Spleen (tissue), 11 donors: ENCODE results near the gene TBCD. TPM values are rescaled to one million over a fixed set of nuclear protein-coding genes. Genes with fewer than 3 reads are reported as not detected.
A peak's percentile ranks its signal among the peaks of the same experiment; 100 is the strongest.

Experiments
- DNase-seq: peaks from one replicate; pipeline ENCODE4 v3.0.0-alpha.2; 2020
- H3K27ac ChIP-seq, 8 donors: fragments of 200-600 bp; sonication (generic) in 7 of 8; 1 replicate in 4 of 8; 2 replicates in 4 of 8; pipeline versions ENCODE4 v1.5.0 to v1.8.0; 2016 to 2021; ENCODE audit warnings: inconsistent platforms in 4 of 8, mild to moderate bottlenecking in 4 of 8, moderate library complexity in 1 of 8
- H3K27me3 ChIP-seq, 7 donors: fragments of 200-600 bp; sonication (generic) in 6 of 7; replicated peaks in 1 of 7; 1 replicate in 4 of 7; 2 replicates in 3 of 7; pipeline versions ENCODE4 v1.5.0 to v1.8.0; 2016 to 2021; ENCODE audit warnings: inconsistent platforms in 3 of 7, mild to moderate bottlenecking in 1 of 7
- H3K36me3 ChIP-seq, 6 donors: fragments of 200-600 bp; sonication (generic) in 5 of 6; 1 replicate in 4 of 6; 2 replicates in 2 of 6; pipeline versions ENCODE4 v1.5.0 to v1.8.0; 2016 to 2021; ENCODE audit warnings: inconsistent platforms in 2 of 6
- H3K4me1 ChIP-seq, 6 donors: fragments of 200-600 bp; sonication (generic) in 5 of 6; 1 replicate in 3 of 6; 2 replicates in 3 of 6; pipeline versions ENCODE4 v1.5.0 to v1.8.0; 2016 to 2021; ENCODE audit warnings: inconsistent platforms in 3 of 6
- H3K4me3 ChIP-seq, 8 donors: fragments of 200-600 bp; sonication (generic) in 7 of 8; 1 replicate in 4 of 8; 2 replicates in 4 of 8; pipeline versions ENCODE4 v1.5.0 to v1.8.0; 2016 to 2021; ENCODE audit warnings: inconsistent platforms in 4 of 8, mild to moderate bottlenecking in 4 of 8, moderate library complexity in 2 of 8
- H3K9me3 ChIP-seq, 8 donors: fragments of 200-600 bp; sonication (generic) in 7 of 8; 1 replicate in 4 of 8; 2 replicates in 4 of 8; pipeline versions ENCODE4 v1.5.0 to v1.8.0; 2016 to 2021; ENCODE audit warnings: inconsistent platforms in 4 of 8
- POLR2A ChIP-seq, 3 donors: fragments of 450-650 bp; IDR thresholded peaks; one replicate each; pipeline ENCODE4 v1.5.1; 2017; ENCODE audit warnings: antibody characterized with exemption in 3 of 3, mild to moderate bottlenecking in 1 of 3
- POLR2AphosphoS5 ChIP-seq, 3 donors: sonication (generic); formaldehyde crosslinking; IDR thresholded peaks; one replicate each; pipeline ENCODE4 v1.5.1; 2017; ENCODE audit warnings: antibody characterized with exemption in 3 of 3
- WGBS, 5 donors: extraction: QIAGEN DNeasy Blood & Tissue Kit in 3 of 5; methylation state at CpG; one replicate each; pipeline versions ENCODE4 v1.1.5 to v1.1.7; 2013 to 2018; 5-methylcytosine and 5-hydroxymethylcytosine counted together
- intact Hi-C: fragments of 100-400 bp; cut with DNase I; formaldehyde crosslinking; loops from one replicate; pipeline ENCODE4 v1.15.0; 2023; ENCODE audit warnings: low total_unique reads
- polyA plus RNA-seq, 3 donors: library from polyadenylated mRNA; stranded (reverse); fragments of 200-250 nt; gene quantifications; one replicate each; pipeline ENCODE4 v1.2.1, GENCODE V29; 2013
- total RNA-seq, 7 donors: library from RNA; depleted of rRNA in 3 of 7; stranded (reverse); fragments of >200 nt in 3 of 7; fragmentation: NEBNext Ultra II Directional in 4 of 7; extraction: Animal tissue kit (Norgen Biotek cat#: 25700) in 4 of 7; gene quantifications; one replicate each; pipeline versions ENCODE4 v1.1.0 to v1.2.1, GENCODE V29; 2016 to 2021
- TF ChIP-seq, protein P1 (sequence below), 11 experiments: fragments of 200-600 bp in 7 of 11; fragments of 450-650 bp in 4 of 11; sonication (generic) in 4 of 11; IDR thresholded peaks in 8 of 11; conservative IDR thresholded peaks in 3 of 11; 1 replicate in 7 of 11; 2 replicates in 4 of 11; pipeline versions ENCODE4 v1.4.0 to v1.8.0; 2016 to 2021; ENCODE audit warnings: antibody characterized with exemption in 11 of 11, inconsistent platforms in 4 of 11, mild to moderate bottlenecking in 1 of 11
- donor health status: healthy with polysubstance abuse.
- donor health status: DM: no; HTN: no; CAD: no; lungs with moderate emphysema.
- donor health status: DM: no; HTN: no; CAD: no.
- donor health status: Bipolar disorder and iron deficiency.
- donor health status: healthy.
- donor health status: DM: no; HTN: no; CAD: no.
- donor health status: DM: yes; HTN: yes; CAD: no.

Gene TBCD
- total and polyA plus RNA-seq, 10 donors: 55.6 to 207 (median 108) TPM

DNA sequence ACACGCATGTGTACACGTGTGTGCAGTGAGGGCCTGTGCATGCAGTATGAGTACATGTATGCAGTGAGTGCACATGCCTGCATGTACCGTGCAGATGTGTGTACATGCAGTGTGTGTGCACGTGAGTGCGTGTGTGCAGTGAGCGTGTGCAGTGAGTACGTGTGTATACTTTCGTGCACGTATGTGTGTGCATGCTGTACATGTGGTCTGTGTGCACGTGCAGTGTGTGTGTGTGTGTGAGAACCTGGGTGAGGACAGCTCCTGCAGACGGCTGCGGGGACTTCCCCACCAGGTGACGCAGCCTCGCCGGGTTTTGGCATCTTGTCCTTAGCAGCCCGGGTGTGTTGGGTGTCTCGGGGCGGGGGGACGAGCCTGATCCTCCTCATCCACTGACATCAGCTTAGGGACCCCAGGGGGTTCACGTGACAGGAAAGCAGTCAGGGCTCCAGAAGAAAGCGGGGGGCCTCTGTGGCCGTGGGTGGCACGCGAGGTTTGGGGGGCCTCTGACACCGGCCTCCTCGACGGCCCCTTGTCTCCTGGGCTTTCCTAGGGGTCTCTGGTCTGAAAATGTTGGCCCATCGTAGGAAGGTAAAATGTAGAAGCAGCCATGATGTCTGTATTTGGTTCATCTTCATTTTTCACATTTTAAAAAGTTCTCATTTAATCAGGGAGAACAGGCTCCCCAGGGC lies 207.5 kb downstream of the TBCD start:
- DNase-seq: peak; percentile 36
- peaks cover 0 to 49% (median 6%) of the 10 kb centered on the region in 6 donors for H3K36me3 ChIP-seq
- TF ChIP-seq, protein P1, sequence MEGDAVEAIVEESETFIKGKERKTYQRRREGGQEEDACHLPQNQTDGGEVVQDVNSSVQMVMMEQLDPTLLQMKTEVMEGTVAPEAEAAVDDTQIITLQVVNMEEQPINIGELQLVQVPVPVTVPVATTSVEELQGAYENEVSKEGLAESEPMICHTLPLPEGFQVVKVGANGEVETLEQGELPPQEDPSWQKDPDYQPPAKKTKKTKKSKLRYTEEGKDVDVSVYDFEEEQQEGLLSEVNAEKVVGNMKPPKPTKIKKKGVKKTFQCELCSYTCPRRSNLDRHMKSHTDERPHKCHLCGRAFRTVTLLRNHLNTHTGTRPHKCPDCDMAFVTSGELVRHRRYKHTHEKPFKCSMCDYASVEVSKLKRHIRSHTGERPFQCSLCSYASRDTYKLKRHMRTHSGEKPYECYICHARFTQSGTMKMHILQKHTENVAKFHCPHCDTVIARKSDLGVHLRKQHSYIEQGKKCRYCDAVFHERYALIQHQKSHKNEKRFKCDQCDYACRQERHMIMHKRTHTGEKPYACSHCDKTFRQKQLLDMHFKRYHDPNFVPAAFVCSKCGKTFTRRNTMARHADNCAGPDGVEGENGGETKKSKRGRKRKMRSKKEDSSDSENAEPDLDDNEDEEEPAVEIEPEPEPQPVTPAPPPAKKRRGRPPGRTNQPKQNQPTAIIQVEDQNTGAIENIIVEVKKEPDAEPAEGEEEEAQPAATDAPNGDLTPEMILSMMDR (IDR thresholded peaks at IDR 0.05 in 8 of 11, conservative IDR thresholded peaks at IDR 0.05 in 3 of 11): no peak
- TF ChIP-seq POLR2AphosphoS5 (IDR thresholded peaks at IDR 0.05): no peak
- no peak for TF ChIP-seq POLR2A (IDR thresholded peaks at IDR 0.05)
- H3K4me3 ChIP-seq: no peak overlapping the region
- peaks cover 0 to 23% (median 19%) of the 10 kb centered on the region in 8 donors for H3K9me3 ChIP-seq
- WGBS, 5 donors: 92 to 94% (median 93%) methylated on average over 28 of the region's 28 CpGs
- H3K27ac ChIP-seq: no peak overlapping the region
- intact Hi-C loops: no loop called here
- peaks cover 7 to 18% (median 14%) of the 10 kb centered on the region in 6 donors for H3K4me1 ChIP-seq
- no peaks in the 10 kb centered on the region for H3K27me3 ChIP-seq

DNA sequence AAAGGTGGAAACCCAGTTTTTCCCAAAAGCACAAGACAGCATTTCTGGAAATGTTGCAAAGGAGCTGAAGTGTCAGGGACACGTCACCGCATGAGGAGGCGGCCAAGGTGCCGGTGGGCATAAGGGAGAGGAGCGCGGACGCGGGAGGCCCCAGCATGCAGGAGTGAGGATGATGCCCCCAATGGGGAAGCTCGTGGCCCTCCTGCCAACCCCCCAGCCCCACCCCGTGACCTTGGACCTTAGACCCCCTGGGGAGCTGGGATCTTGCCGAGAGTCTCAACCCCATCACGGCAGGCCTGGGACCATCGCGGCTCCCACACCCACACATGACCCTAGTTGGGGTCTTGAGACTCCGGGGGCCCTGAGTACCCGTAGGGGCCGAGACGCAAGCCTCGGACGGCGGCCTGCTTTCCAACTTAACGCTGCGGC lies 208.1 kb downstream of the TBCD start:
- H3K4me1 ChIP-seq: peaks cover 7 to 18% (median 14%) of the 10 kb centered on the region in 6 donors
- peaks cover 0 to 17% (median 13%) of the 10 kb centered on the region in 8 donors for H3K9me3 ChIP-seq
- TF ChIP-seq POLR2AphosphoS5 (IDR thresholded peaks at IDR 0.05) (no peak), POLR2A (IDR thresholded peaks at IDR 0.05) (no peak)
- TF ChIP-seq, protein P1 (IDR thresholded peaks at IDR 0.05 in 8 of 11, conservative IDR thresholded peaks at IDR 0.05 in 3 of 11): no peak
- H3K27me3 ChIP-seq: no peaks in the 10 kb centered on the region
- intact Hi-C loops: no loop called here
- peaks cover 0 to 49% (median 6%) of the 10 kb centered on the region in 6 donors for H3K36me3 ChIP-seq
- no peak overlapping the region for H3K27ac ChIP-seq
- no peak overlapping the region for H3K4me3 ChIP-seq
- DNase-seq: peak; percentile 45
- 95 to 98% (median 97%) methylated on average over 9 to 23 of the region's 23 CpGs for WGBS, 5 donors

DNA sequence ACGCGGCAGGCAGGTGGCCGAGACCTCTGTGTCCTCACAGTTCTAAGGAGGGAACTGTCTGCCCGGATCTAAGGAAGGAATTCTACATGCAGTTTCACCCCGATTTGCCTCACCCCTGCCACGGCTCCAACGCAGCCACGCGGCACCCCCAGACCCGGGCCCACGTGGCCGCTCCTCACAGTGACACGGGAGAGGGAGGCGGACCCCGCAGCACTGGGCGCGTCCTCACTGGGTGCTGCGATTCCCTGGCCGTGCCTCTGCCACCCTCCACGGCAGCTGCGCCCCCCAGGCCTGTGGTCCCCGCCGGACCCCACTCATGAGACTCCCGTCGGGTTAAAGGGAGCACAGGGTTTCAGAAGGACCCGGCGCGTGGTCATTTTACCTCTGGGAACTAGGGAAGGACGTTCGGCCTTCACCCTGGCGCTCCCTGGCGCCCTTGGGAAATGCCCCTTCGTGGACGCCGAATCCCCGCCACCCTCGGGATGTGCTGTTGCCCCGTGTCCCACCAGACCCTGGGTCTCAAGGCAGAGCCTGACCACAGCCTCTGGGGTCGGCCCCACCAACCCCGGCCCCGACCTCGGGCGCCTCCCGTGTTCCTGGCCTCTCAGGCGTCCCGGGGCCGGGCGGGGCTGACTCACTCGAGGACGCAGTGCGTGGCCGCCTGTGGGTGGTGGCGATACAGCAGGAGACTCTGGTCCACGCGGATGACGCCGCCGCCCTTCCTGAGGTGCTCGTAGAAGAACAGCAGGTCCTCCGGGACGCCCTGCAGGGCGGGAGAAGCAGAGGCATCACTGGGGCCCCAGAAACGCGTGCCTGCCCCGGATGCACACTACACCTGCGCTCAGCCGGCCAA lies 208.8 kb downstream of the TBCD start:
- H3K9me3 ChIP-seq: peaks cover 0 to 10% (median 6%) of the 10 kb centered on the region in 8 donors
- peaks cover 7 to 18% (median 14%) of the 10 kb centered on the region in 6 donors for H3K4me1 ChIP-seq
- TF ChIP-seq POLR2A (IDR thresholded peaks at IDR 0.05) (no peak), POLR2AphosphoS5 (IDR thresholded peaks at IDR 0.05) (no peak)
- TF ChIP-seq, protein P1 (IDR thresholded peaks at IDR 0.05 in 8 of 11, conservative IDR thresholded peaks at IDR 0.05 in 3 of 11): no peak
- H3K36me3 ChIP-seq: peaks cover 0 to 52% (median 6%) of the 10 kb centered on the region in 6 donors
- intact Hi-C loops: no loop called here
- H3K4me3 ChIP-seq: no peak overlapping the region
- DNase-seq: peak; percentile 71
- no peak overlapping the region for H3K27ac ChIP-seq
- 92 to 98% (median 94%) methylated on average over 50 to 67 of the region's 67 CpGs for WGBS, 5 donors
- H3K27me3 ChIP-seq: no peaks in the 10 kb centered on the region
